Smooth muscle cell (in vitro differentiated cells): ENCODE measurements around the gene COL4A1. TPM values are rescaled to one million over a fixed set of nuclear protein-coding genes. Genes with fewer than 3 reads are reported as not detected.

Experiments used
- DNase-seq: peaks from one replicate; lab custom pipeline; 2025; ENCODE audit not compliant: unreplicated experiment; lab: John Stamatoyannopoulos, UW
- H2AFZ ChIP-seq: fragments of 200-600 bp; sonication (generic); 2 replicates; pipeline ENCODE4 v1.6.0; 2016; ENCODE audit warnings: antibody characterized with exemption, low read depth, mild to moderate bottlenecking
- H3F3A ChIP-seq: fragments of 200-600 bp; sonication (generic); 2 replicates; pipeline ENCODE4 v1.6.0; 2017; ENCODE audit warnings: antibody characterized with exemption, low read depth
- H3K27ac ChIP-seq: fragments of 200-600 bp; sonication (generic); 2 replicates; pipeline ENCODE4 v1.5.1; 2016; ENCODE audit warnings: low read depth, mild to moderate bottlenecking
- H3K27me3 ChIP-seq: fragments of 200-600 bp; sonication (generic); 2 replicates; pipeline ENCODE4 v1.6.1; 2016; ENCODE audit warnings: low read depth, mild to moderate bottlenecking
- H3K36me3 ChIP-seq: fragments of 200-600 bp; sonication (generic); 2 replicates; pipeline ENCODE4 v1.5.1; 2016; ENCODE audit warnings: low read depth
- H3K4me1 ChIP-seq: fragments of 200-600 bp; sonication (generic); 2 replicates; pipeline ENCODE4 v1.5.1; 2016; ENCODE audit warnings: low read depth
- H3K4me2 ChIP-seq: fragments of 200-600 bp; sonication (generic); 2 replicates; pipeline ENCODE4 v1.6.0; 2016; ENCODE audit warnings: mild to moderate bottlenecking
- H3K4me3 ChIP-seq: fragments of 200-600 bp; sonication (generic); 2 replicates; pipeline ENCODE4 v1.5.1; 2016; ENCODE audit warnings: mild to moderate bottlenecking
- H3K79me2 ChIP-seq: fragments of 200-600 bp; sonication (generic); 2 replicates; pipeline ENCODE4 v1.6.0; 2016; ENCODE audit warnings: low read depth, mild to moderate bottlenecking
- H3K9ac ChIP-seq: fragments of 200-600 bp; sonication (generic); 2 replicates; pipeline ENCODE4 v1.6.0; 2016; ENCODE audit warnings: low read depth
- H3K9me3 ChIP-seq: fragments of 200-600 bp; sonication (generic); replicated peaks from 2 replicates; pipeline ENCODE4 v1.5.1; 2016; ENCODE audit warnings: low read depth
- H4K20me1 ChIP-seq: fragments of 200-600 bp; sonication (generic); 2 replicates; pipeline ENCODE4 v1.6.0; 2016; ENCODE audit warnings: low read depth
- WGBS: methylation state at CpG from one replicate; pipeline ENCODE4 v1.1.7; 2016; ENCODE audit warnings: low lambda C conversion rate; 5-methylcytosine and 5-hydroxymethylcytosine counted together
- polyA plus RNA-seq: library from polyadenylated mRNA; unstranded; fragments of >200 nt; fragmentation: Nextera tagmentation; extraction: Ambion mirVana; gene quantifications from 2 replicates; pipeline ENCODE4 v1.2.1, GENCODE V29; 2016
- total RNA-seq: library from RNA; depleted of rRNA; stranded (reverse); fragments of >200 nt; gene quantifications from 2 replicates; pipeline ENCODE4 v1.2.3, GENCODE V29; 2014
- TF ChIP-seq, protein P1 (sequence below): fragments of 200-600 bp; sonication (generic); IDR thresholded peaks from 2 replicates; pipeline ENCODE4 v1.5.1; 2017; ENCODE audit warnings: borderline replicate concordance, mild to moderate bottlenecking, antibody characterized with exemption; ENCODE audit not compliant: insufficient read depth, poor library complexity, severe bottlenecking

The COL4A1 gene
- total and polyA plus RNA-seq, 2 experiments from 2014 or later = 2,409 to 4,372 TPM

DNA sequence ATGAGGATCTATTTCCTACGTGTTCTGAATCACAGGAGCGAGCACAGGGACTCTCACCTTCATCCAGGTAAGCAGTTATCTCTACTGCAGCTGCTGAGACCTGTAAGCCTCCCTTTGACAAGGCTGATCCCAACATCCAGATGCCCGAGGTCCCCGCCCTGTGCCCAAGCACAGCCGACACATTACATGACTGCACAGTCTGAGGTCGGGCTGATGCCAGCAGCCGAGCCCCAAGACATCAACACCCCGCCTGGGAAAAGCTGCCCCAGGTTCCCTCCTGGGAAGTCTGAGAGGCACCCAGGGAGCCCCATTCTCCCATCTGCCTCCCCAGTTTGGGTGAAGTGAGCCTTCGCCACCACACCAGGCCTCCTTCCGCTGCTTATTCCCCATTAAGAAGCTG, 95.9 kb downstream of the COL4A1 start:
- TF ChIP-seq, protein P1, sequence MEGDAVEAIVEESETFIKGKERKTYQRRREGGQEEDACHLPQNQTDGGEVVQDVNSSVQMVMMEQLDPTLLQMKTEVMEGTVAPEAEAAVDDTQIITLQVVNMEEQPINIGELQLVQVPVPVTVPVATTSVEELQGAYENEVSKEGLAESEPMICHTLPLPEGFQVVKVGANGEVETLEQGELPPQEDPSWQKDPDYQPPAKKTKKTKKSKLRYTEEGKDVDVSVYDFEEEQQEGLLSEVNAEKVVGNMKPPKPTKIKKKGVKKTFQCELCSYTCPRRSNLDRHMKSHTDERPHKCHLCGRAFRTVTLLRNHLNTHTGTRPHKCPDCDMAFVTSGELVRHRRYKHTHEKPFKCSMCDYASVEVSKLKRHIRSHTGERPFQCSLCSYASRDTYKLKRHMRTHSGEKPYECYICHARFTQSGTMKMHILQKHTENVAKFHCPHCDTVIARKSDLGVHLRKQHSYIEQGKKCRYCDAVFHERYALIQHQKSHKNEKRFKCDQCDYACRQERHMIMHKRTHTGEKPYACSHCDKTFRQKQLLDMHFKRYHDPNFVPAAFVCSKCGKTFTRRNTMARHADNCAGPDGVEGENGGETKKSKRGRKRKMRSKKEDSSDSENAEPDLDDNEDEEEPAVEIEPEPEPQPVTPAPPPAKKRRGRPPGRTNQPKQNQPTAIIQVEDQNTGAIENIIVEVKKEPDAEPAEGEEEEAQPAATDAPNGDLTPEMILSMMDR = no peak
- H3K9me3 ChIP-seq = no peaks in the 10 kb centered on the region
- H3K27me3 ChIP-seq = no peaks in the 10 kb centered on the region
- H3K4me2 ChIP-seq = no peak overlapping the region
- no peak overlapping the region for H3K9ac ChIP-seq
- peaks cover 90% of the 10 kb centered on the region for H3F3A ChIP-seq
- H3K4me1 ChIP-seq = peaks cover 6% of the 10 kb centered on the region
- DNase-seq = no peak
- H3K4me3 ChIP-seq = no peak overlapping the region
- WGBS = 96% methylated on average over 10 of the region's 10 CpGs
- H2AFZ ChIP-seq = no peak overlapping the region
- H3K79me2 ChIP-seq = peaks cover 68% of the 10 kb centered on the region
- peak overlapping the region; percentile 68 for H3K27ac ChIP-seq
- peaks cover 71% of the 10 kb centered on the region for H4K20me1 ChIP-seq
- H3K36me3 ChIP-seq = peaks cover 36% of the 10 kb centered on the region

DNA sequence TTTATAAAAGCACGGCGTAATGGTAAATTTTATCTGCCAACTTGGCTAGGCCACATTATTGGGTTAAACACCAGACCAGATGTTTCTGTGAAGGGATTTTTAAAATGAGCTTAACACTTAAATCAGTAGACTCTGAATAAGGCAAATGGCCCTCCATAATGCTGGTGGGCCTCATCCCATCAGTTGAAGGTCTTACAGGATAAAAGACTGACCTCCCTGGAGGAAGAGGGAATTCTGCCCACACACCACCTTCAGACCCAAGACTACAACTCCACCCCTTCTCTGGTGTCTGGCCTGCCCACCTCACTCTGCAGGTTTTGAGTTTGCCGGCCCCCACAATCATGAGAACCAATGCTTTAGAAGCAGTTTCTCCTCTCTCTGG, 96.4 kb downstream of the COL4A1 start:
- Histone ChIP-seq H4K20me1 (peaks cover 69% of the 10 kb centered on the region), H2AFZ (no peak overlapping the region), H3F3A (peaks cover 90% of the 10 kb centered on the region), H3K4me3 (no peak overlapping the region), H3K4me1 (peaks cover 8% of the 10 kb centered on the region), H3K4me2 (no peak overlapping the region), H3K27ac (peak overlapping the region; percentile 68), H3K79me2 (peaks cover 66% of the 10 kb centered on the region), H3K9me3 (no peaks in the 10 kb centered on the region), H3K36me3 (peaks cover 39% of the 10 kb centered on the region), H3K27me3 (no peaks in the 10 kb centered on the region), H3K9ac (no peak overlapping the region)
- TF ChIP-seq, protein P1 = no peak
- no peak for DNase-seq
- WGBS = 97% methylated on average over 3 of the region's 3 CpGs

DNA sequence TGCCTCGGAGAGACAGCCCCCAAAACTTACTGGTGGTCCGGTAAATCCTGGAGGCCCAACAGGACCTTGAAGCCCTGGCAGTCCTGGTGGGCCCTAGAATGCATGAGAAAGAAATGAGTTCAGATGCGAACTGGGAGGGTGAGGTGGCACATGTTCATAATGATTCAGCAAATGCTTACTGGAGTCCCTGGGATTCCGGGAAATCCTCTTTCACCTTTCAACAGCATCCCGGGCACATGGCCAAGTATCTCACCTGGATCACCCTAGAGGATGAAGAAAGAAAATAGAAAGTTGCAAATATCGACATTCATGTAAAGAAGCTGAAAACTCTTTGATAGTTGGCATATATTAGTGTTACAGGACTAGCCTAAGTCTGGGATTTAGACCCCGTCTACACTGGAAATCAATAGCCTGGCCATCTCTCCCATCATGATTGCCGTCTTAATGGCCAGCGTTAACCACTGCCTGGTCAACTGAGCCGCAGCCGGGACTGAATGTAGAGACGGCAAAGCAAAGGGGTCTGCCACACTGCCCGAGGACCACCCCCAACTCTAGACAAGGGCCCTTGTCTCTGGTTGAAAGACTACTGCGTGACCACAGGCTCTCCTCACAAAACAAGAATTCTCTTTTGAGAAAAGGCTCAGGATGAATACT, 96.9 kb downstream of the COL4A1 start:
- Histone ChIP-seq H3F3A (peaks cover 91% of the 10 kb centered on the region), H3K4me1 (peaks cover 8% of the 10 kb centered on the region), H3K27me3 (no peaks in the 10 kb centered on the region), H3K9me3 (no peaks in the 10 kb centered on the region), H3K4me3 (no peak overlapping the region), H3K36me3 (peaks cover 43% of the 10 kb centered on the region), H3K4me2 (no peak overlapping the region), H3K9ac (no peak overlapping the region), H3K27ac (peak overlapping the region; percentile 68), H2AFZ (no peak overlapping the region), H4K20me1 (peaks cover 64% of the 10 kb centered on the region), H3K79me2 (peaks cover 64% of the 10 kb centered on the region)
- DNase-seq = no peak
- TF ChIP-seq, protein P1 = no peak
- 94% methylated on average over 14 of the region's 14 CpGs for WGBS

DNA sequence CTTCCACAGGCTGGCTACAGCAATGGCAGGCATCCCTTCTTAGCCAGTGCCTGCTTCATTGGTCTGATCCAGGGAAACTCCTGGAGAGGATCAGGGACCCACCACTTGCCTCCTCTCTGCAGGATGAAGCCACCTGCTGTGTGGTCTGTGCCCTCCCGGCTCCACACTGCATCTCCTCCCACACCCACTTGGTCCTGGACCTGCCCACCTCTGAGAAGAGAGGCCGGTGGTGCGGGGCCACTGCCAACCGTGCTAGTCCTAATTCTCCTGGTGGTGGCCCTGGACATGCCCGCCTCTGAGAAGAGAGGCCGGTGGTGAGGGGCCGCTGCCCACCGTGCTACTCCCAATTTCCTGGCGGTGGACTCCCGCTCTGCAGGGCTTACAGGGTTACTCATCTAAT, 98.8 kb downstream of the COL4A1 start:
- Histone ChIP-seq H2AFZ (no peak overlapping the region), H3K36me3 (peaks cover 62% of the 10 kb centered on the region), H3K9ac (no peak overlapping the region), H4K20me1 (peaks cover 54% of the 10 kb centered on the region), H3K27me3 (no peaks in the 10 kb centered on the region), H3K79me2 (peaks cover 60% of the 10 kb centered on the region), H3K9me3 (no peaks in the 10 kb centered on the region), H3K4me1 (peaks cover 8% of the 10 kb centered on the region), H3K4me2 (no peak overlapping the region), H3F3A (peaks cover 90% of the 10 kb centered on the region), H3K4me3 (no peak overlapping the region), H3K27ac (peak overlapping the region; percentile 68)
- TF ChIP-seq, protein P1 = no peak
- no peak for DNase-seq
- WGBS = 92% methylated on average over 10 of the region's 10 CpGs
